ENCODE data around the gene AP3B1.

GRCh38 chr5:77994943-77995342 is 299.6 kb downstream of the AP3B1 start:
- no peak for TF ChIP-seq CTCF (conservative IDR thresholded peaks at IDR 0.05; ENCODE audit: low read length)
- no peak for TF ChIP-seq EZH2phosphoT487 (IDR thresholded peaks at IDR 0.05; ENCODE audit: borderline replicate concordance)
